HG02938 (cell line): ENCODE results near the gene FXYD2.

Experiments used
- ATAC-seq: cut with Tn5 transposase; IDR thresholded peaks from one replicate; pipeline ENCODE4 v1.9.1; 2021; ENCODE audit warnings: mild to moderate bottlenecking, moderate library complexity; ENCODE audit not compliant: unreplicated experiment

Gene FXYD2

DNA sequence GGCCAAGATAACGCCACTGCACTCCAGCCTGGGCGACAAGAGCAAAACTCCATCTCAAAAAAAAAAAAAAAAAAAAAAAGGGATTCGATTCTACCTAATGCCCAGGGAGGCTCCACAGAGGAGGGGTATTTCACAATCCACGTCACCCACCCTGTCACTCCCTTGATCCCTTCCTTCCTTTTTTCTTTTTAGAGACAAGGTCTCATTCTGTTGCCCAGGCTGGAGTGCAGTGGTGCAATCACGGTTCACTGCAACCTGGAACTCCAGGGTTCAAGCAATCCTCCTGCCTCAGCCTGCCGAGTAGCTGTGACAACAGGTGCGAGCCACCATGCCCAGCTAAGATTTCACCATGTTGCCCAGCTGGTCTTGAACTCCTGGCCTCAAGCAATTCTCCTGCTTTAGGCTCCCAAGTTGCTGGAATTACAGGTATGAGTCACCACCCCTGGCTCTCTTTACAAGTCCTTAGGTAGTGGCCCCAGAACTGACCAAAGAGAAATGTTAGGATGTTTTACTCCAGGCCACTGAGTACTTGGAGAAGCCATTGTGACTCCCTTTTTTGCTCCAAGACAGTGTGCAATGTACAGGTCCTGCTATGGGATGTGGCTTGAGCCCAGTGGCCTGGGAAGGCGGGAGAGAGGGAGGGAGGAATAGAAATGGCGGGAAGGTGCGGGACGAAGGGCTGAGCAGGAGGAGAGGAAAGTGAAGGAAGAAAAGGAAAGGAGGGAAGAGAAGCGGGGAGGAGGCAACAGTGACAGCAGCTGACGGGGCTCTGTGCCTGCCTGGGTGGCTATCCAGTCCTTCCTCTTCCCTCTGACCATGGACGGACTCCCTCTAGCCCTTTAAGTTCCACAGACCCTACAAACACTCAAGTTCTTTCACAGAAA is 11.8 kb upstream of the FXYD2 start:
- ATAC-seq = no peak

DNA sequence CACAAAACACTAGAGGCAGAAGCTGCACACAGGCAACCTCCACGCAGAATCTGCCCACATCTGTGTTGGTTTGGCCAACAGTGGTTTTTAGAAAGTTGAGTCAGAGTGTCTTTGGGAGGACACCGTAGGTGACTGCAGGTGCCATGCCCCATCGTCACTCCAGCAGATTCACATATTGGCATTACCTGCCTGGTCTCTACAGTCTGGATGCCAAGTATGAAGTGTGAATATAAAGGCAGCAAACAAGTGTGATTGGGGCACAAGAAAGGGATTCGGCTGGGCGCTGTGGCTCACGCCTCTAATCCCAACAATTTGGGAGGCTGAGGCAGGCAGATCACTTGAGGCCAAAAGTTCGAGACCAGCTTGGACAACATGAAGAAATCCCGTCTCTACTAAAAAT is 11.0 kb upstream of the FXYD2 start:
- ATAC-seq = no peak

DNA sequence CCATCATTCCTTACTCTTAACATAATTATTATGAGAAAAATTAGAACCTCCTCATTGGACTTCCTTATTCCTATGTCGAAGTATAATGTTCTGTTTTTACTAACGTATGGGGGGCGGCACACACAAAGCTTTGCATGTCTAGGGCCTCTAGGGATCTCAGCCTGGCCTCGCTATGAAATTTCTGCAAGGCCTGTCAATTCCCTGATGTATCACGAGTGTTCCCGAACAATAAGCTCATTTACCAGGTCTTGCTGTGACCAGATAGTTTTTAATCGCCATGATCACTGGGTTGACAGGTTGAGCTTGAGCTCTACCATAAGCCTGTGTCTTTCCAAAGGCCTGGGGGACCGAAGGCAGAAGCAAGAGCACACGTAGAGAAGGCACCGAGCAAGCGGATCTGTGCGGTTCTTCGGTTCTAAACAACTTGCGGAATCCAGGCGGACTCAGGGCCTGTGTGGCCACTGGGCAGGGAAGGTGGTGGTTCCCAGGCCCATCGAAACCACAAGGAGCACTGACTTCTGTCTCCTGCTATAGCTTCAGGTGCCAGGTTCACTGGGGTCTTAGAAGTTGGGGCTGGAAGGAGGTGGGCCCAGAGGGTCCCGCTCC is 10.4 kb upstream of the FXYD2 start:
- no peak for ATAC-seq

DNA sequence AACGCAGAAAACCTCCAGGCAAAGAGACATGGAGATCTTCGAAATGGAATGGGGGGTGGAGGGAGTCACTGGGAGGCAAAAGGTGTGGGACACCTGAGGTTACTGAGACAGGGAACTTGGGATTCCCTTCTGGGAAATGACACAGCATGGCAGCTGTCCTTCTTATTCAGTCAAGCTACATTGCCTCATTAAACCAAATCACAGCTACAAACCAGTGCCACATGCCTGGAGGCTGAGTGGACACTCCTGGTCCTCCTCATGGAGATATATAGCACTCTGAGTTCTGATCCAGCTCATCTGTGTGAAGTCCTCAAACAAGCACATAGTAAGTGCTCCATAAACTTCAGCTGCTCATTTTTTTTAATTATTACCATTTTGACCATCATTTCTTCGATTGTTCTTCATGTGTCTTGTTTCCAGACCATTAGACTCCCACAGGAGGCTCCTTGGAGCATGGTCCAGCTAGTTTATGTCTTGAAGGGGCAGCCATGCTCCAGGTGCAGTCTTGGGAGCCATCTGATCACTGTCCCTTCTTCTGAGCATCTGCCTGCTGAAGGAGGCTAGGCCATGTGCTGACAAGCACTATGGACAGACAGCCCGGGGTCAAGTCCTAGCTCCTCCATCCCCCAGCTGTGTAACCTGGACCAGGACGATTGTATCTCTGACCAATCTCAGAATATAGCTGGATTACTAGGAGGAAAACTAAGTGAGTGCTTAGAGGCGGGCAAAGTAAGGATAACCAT is 9.7 kb upstream of the FXYD2 start:
- ATAC-seq = no peak

DNA sequence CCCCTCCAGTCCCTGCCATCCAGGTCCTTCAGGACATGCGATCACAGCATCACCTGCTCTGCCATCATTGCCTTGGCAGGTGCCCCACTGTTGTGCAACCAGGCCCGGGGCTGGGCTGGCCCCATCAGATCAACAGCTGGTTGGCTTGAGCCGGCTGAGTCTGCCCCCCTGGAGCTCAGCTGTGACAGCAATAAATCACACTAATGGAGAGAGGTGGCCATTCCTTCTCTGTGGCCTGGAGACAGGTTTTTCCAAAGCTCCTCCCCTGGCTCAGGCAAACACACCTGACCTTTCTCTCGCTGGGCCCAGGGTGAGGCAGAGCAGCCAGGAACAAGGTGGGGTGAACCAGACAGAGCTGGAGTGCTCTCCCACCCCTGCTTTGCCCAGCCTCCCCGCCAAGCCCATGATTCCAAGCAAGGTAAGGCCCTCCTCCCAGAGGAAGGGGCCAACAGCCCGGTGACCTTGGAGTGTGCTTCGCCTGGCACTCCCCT is 8.9 kb upstream of the FXYD2 start:
- no peak for ATAC-seq

DNA sequence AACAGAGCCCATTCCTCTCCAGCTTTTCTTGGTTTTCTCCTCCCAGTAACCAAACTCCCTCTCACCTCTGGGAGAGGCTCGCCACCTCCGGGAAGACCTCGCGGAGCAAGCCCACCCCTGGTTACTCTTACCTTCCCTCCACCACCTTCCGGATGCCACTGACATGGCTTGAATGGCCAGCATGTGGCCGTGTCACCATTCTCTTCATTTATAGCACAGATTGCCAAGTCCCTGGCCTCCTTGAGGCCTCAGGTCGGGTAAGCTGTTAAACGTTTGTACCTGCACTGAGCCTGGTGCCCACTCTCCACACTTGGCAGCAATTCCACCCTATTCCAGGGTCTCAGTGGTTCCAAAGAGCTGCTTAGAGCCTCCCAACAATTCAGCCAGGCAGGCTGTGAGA is 8.0 kb upstream of the FXYD2 start:
- ATAC-seq = no peak

DNA sequence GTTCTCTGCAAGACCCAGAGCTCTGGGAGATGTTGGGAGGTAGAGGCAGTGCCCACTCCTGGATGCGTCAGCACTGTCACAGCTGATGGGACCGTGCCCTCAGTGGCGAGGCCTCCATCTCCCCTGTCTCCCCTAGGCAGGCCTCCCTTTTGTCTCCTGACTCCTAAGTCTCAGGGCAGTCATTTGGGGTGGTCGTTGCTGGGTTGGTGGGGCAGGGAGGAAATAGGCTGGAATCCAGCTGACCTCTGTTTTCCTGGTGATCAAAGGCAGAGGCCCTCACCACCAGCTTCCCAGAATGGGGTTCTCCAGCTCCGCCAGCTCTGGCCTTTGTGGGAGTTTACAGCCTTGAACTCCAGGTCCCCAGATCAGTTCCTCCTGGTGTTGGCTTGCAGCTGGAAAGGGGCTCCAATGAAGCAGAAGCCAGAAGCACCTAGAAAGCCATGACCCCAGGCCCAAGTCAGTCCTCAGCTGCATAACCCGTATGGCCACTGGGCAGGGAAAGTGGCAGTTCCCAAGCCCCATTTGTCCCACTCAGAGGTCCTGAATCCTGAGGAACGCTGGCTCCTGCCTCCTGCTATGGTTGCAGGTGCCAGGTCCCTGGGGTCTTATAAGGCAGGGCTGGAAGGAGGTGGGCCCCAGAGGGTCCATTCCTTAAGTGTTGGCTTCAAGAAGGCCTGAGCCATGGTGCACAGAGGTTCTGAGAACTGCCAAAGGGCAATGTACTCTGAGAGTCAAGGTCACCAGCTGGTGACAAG is 7.3 kb upstream of the FXYD2 start:
- ATAC-seq = no peak

DNA sequence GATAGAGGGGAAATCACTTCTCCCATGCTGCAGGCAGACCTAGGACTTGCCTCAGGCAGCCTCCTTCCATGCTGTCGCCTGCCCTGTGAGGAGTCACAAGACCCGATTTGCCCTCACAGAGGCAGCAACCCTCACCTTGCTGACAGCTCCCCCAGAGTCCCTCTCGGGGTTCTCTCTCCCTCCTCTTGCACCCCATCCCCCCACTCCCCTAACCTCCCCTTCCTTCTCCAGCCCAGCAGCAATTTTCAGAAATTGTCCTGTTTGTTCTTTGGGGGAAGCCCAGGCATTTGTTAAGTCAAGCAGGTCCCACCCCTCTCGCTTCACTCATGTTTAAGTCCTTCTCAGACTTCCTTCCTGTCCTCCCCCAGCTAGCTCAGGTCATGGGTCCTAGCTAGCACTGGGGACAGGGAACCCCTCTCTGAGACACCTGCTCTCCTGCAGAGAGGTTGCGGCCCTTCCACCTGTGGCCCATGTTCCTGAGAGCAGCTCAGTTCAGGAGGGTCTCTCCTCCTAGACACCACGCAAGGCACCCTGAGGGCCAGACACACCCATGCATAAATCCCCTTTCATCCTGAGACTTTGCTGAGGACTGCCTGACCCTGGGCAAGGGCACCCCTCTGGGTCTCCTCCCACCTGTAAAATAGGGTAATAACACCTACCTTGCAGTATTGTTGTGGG is 6.3 kb upstream of the FXYD2 start:
- ATAC-seq = no peak

DNA sequence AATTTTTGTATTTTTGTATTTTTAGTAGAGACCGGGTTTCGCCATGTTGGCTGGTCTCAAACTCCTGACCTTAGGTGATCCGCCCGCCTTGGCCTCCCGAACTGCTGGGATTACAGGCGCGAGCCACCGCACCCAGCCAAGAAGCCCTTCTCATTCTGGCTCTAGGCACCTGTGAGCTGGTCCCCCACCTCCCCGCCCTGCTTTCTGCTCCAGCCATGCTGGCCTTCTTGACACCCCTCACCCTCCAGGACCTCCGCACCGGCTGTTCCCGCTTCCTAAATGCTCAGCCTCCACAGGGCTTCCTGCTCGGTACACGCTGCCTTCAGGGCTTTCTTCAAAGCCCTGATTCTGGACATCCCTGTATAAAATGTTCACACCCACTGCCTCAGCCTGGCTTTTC is 5.5 kb upstream of the FXYD2 start:
- ATAC-seq = no peak

DNA sequence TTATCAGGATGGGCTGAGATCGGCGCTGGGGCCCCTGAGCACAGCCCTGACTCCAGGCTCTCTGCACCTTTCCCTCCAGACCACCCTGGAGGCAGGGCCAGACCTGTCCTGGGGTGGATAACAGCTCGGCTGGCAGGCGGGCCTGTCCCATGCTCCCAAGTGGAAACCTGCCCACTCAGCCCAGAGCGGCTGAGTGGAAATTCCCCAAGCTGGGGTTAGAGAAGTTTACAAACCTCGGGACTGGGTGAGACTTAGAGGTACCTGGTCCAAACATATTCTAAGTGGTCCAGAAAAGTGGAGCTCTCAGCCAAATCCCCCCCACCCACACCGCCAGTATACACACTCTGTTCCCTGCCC is 4.8 kb upstream of the FXYD2 start:
- no peak for ATAC-seq

DNA sequence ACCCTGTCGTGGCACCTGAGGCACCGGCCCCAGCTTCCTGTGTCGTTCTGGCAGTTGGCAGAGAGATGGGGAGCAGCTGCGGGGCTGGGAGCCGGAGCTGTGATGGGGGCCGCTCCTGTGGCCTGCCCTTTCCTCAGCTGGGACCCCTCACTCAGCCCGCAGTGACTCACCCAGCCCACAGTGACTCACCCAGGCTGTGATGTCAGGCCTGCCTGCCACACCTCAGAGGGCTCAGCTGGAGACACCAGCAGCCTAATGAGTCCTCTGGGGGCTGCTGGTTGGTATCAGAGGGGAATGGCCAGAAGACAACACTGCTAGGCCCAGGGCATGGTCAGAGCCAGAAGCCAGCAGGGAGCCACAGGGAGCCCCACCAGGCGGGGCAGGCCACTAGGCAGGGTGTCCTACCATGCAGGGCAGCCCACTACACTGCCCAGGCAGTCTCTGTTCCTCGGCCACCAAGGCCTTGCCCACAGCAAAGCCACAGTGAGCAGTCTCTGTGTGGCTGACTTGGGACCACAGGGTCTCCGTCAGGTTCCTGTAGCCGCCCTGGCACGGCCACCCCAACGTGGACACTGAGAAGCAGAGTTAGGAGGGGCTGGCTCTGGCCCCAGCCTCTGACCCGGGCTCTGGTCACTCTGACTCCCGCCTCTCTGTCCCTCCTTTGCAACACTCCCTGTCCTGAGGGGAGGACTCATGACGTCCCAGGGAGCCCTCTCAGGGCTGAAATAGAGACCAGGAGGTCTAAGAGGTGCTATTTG is 4.2 kb upstream of the FXYD2 start:
- ATAC-seq = no peak

DNA sequence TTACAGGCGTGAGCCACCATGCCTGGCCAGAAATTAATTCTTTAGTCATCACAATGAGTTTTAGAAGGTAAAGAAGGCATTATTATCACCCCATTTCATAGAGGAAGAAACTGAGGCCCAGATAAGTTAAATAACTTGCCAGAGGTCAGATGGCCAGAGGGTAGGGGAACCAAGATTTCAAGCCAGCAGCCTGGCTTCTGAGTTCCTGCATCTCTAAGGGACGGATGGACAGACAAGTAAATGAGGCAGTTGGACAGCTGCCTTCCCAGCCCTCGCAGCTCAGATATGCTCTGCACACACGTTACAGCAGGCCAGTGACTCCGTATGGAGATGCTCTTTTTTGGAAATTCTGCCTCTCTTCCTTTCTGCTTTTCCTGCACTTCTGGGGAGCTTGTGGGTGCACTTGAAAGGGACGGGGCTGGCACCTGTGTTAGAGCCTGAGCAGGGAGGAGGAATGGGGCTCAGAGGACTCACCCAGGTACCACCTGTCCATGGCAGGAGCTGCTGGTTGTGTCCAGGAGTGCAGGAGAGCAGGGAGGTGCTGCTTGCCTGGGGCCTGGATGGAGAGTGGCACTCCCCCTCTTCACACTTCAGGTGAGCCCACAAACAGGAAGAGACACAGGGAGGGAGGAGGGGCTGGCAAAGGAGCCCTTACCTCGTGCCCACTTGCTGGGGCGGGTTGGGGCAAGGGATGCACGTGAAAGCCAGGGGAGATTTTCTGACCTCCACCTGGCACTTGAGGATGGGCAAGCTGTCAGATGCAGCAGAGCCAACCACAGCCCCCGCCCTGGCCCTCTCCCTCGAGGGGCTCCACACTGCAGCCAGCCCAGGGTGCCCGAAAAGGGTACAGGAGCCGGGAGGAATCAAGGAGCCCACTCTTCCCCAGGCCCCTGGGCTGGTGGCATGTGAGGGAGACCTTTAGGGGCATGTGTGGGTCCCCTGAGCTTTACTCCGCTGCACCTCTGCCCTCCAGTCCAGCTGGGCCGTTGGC is 3.3 kb upstream of the FXYD2 start:
- no peak for ATAC-seq

DNA sequence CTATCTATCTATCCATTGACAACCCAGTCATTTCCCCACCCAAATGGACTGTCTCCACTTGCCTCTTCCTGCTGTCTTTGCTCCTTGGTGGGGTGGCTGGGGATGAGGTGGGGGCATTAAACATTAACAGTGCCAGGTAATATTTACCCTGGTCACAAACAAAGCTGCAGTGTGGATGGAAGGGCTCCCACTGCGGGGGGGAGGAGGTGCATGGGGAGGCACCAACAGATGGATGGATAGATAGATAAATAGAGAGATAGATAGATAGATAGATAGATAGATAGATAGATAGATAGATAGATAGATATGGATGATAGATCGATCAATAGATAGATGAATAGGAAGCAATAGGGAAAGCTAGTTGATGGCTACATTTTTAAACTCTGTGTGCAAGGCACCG is 2.3 kb upstream of the FXYD2 start:
- ATAC-seq = no peak

DNA sequence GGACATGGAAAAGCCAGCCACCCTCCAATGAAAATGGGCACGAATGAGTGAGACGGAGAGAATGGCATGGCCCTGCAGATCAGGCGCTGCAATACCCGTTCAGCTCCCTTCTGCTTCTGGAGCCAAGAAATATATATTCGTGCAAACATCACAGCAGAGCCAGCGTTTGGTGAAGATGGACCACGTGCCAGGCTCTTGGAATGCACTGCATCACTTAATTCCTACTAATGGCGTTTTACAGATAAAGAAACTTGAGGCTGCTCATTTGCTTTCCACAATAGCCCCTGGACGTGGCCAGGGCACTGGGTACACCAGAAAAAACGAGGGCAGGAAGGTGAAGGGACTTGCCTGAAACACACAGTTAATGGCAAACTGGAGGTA is 1.6 kb upstream of the FXYD2 start:
- no peak for ATAC-seq

DNA sequence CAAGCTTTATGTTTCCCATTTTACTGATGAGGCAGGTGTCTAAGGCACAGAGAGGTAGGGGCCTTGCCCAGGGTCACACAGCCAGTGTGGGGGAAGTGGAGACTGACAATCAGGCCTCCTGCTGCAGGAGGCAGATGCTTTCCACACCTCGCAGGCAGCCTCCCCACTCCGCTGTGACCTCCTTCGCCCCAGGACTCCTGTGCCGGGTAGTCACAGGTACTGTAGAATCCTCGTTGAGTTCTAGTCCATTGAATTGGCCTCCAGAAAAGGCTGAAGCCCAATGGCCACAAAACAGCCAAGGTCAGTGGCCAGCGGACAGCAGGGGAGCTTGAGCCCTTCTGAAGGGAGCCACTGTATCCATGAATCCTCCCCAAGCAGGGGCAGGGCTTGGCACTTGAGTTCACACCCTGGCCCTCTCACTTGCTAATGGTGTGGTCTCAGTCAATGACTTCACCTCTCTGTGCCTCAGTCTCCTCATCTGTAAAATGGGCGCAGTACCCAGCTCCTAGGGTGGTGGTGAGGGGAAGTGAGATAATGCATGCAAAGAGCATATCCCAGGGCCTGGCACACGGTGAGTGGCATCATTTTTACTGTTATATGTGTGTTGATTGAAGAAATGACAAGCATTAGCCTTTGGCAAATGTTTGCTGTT is 1.1 kb upstream of the FXYD2 start:
- ATAC-seq = no peak

DNA sequence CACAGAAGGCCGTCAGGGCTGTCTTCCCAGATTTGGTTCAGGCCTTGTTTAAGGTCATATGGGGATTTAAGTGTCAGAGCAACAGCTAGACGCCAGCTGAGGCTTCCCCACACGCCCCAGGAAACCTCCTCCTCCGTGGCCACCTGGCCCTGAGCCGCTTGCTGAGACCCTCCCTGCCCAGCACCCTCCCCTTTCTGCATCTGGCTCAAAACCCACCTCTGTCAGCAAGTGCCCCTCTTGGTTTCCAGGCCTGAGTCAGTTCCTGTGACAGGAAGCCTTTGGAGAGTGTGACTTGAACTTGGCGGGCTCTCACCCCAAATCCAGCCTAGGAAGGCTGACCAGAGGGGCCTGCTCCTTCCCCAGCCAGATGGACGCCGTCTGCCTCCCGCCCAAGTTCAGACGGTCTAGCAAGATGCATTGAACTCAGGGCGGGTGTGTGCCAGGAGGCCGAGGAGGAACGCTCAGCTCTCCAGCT is 561 bp downstream of the FXYD2 start:
- ATAC-seq = no peak

DNA sequence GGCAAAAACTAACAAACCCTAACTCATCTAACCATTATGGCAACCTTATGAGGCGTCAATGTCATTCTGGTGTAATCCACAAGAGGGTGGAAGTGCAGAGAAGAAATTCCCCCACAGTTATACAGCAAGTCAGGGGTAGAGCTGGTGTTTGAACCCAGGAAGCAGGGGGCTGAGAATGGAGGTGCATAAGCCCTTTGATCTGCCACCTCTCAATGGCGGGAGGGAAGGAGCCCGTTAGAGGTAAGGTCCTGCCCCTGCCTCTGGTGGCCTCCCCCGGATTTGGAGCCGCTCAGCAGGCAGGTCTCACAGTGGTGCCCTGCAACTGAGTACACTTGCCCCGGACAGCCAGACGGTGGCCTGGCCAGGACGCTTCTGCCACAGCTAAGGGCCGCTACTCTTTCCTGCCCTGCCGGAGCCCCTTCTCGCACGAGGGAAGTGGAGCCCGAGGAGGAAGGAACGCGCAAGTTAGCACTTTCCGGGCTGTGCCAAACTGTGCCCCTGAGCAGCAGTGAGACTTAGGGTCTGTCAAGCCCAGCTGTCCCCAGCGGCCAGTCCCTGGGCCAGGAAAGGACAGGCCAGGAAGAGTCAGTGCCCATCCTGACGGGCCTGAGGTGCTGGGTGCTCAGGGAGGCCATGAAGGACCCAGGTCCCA is 1.1 kb downstream of the FXYD2 start:
- ATAC-seq = no peak
